ENCODE data around the gene PATJ. TPM values are rescaled to one million over a fixed set of nuclear protein-coding genes. Genes with fewer than 3 reads are reported as not detected.

The PATJ gene
- total RNA-seq, 4 donors from 2014 or later, result 25.7 to 37.4 (median 31.8) TPM

DNA sequence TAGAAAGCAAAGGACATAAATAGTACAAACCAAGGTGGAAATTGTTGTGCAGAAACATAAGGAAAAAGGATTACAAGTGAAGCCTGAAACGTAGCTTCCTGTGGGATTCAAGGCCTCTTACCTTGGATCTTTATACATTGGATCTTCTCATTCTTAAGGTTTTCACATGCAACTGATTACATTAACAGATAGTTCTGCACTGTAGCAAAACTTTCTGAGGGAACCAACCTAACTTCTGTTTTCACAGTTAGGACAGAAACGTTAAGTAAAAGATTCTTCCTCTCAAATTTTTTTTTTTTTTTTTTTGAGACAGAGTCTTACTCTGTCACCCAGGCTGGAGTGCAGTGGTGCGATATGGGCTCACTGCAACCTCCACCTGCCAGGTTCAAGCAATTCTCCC lies 9.6 kb upstream of the PATJ start:
- Histone ChIP-seq H3K36me3 (no peaks in the 10 kb centered on the region), H3K27ac (replicated peaks in 1 of 4) (no peak overlapping the region), H3K4me3 (no peak overlapping the region), H3K9me3 (no peaks in the 10 kb centered on the region), H3K4me1 (no peaks in the 10 kb centered on the region), H3K27me3 (no peaks in the 10 kb centered on the region)
- DNase-seq (ENCODE audit: extremely low spot score), result no peak
- 69% methylated on average over 3 of the region's 3 CpGs for WGBS
- intact Hi-C loops (cut with DNase I), result no loop called here
- TF ChIP-seq CTCF (IDR thresholded peaks at IDR 0.05), result no peak

DNA sequence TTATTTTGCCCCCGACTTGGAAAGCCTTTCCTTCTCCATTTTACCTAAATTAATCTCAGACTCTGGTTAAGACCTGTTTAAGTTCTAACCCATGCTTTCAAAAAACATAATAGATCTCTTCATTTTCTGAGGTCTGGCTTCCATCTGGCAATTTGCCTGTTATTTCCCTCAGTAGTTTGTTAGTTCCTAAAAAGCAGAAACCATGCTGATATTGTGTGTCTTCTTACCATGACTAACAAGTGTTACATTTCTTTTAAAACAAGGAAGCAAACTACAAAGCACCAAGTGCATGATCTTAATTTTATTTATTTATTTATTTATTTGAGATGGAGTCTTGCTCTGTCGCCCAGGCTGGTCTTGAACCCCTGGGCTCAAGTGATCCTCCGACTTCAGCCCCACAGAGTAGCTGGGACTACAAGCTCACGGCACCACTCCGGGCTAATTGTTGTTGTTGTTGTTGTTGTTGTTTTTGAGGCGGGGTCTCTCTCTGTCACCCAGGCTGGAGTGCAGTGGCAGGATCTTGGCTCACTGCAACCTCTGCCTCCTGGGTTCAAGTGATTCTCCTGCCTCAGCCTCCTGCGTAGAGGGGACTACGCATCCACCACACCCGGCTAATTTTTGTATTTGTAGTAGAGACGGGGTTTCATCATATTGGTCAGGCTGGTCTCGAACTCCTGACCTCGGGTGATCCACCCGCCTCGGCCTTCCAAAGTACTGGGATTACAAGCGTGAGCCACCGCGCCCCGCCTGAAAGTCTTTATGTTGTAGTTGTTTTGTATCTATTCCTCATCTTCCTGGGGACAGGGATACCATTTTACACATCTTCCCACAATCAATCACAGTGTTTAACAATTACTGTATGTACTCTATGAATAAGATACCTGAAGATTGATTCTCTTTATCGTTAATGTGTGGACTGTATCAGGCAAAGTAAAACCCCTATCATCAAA lies 1.3 kb upstream of the PATJ start:
- intact Hi-C loops (cut with DNase I), result loop anchor here (10.0 kb wide), 1 partner anchor 94 kb away; no protein-coding TSS in a partner anchor

DNA sequence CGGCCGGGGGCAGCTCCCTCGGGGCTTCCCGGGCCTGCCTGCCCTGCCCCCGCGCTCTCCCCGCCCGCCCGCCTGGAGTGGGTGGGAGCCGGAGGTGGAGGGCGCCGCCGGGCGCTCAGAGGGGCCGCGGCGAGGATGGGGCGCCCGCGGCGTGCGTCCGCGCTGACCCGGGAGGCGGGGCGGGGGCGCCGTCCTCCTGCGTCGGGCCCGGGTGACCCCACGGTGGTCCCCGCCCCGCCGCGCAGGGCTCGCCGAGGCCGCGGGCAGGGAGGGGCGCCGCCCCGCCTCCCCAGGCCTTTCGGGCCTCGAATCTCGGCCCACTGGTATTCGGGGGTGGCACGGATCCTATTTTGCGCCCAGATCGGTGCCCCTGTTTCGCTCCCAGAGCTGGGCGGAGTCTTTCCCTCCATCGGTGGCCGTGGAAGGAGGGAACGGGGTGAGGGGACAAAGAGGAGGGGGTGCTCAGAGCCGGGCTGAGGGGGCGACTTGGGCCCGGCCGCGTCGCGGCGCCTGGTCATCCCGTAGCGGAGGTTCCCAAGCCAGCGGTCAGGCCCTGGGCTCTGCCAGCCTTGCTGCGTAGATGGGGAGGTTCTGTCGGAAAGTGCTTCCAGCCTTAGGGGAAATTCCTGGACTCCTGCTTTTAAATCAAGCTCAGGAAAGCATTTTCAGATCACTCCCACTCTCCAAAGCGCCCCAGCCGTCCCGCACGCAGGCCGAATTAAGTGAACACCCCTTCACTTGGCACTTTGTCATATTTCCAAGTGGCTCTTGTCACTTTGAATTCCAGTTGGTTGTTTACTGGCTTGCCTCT lies 545 bp downstream of the PATJ start:
- no peaks in the 10 kb centered on the region for H3K27me3 ChIP-seq
- WGBS, result 4% methylated on average over 35 of the region's 74 CpGs
- no peaks in the 10 kb centered on the region for H3K36me3 ChIP-seq
- no peak for DNase-seq (ENCODE audit: extremely low spot score)
- H3K27ac ChIP-seq (replicated peaks in 1 of 4), result peak overlapping the region; percentile 95 to 98 (median 98)
- H3K9me3 ChIP-seq, result no peaks in the 10 kb centered on the region
- intact Hi-C loops (cut with DNase I), result loop anchor here (10.0 kb wide), 1 partner anchor 92 kb away; no protein-coding TSS in a partner anchor
- peak overlapping the region; percentile 88 to 99 (median 93) for H3K4me3 ChIP-seq
- peaks cover 4 to 39% (median 35%) of the 10 kb centered on the region in 4 donors for H3K4me1 ChIP-seq
- TF ChIP-seq POLR2AphosphoS5 (IDR thresholded peaks at IDR 0.05) (peak in 1 of 2 donors; percentile 47), EP300 (IDR thresholded peaks at IDR 0.05) (no peak)

More for the DNA sequence above, 1.3 kb upstream of the PATJ start:
- no peak for TF ChIP-seq POLR2AphosphoS5 (IDR thresholded peaks at IDR 0.05)
- TF ChIP-seq CTCF (IDR thresholded peaks at IDR 0.05), result no peak
- TF ChIP-seq EP300 (IDR thresholded peaks at IDR 0.05), result no peak
- TF ChIP-seq POLR2A (IDR thresholded peaks at IDR 0.05; ENCODE audit: low read depth), result no peak
- Histone ChIP-seq H3K27ac (replicated peaks in 1 of 4) (peak overlapping the region; percentile 95 to 98 (median 98)), H3K9me3 (no peaks in the 10 kb centered on the region), H3K4me3 (peak overlapping the region; percentile 88 to 99 (median 93)), H3K36me3 (no peaks in the 10 kb centered on the region), H3K4me1 (peaks cover 4 to 21% (median 20%) of the 10 kb centered on the region in 4 donors), H3K27me3 (no peaks in the 10 kb centered on the region)
- peak; percentile 72 for DNase-seq (ENCODE audit: extremely low spot score)
- WGBS, result 91% methylated on average over 18 of the region's 19 CpGs

- H3K4me1 ChIP-seq, result peaks cover 4 to 39% (median 36%) of the 10 kb centered on the region in 4 donors
- intact Hi-C loops (cut with DNase I), result loop anchor here (10.0 kb wide), 1 partner anchor 91 kb away; no protein-coding TSS in a partner anchor
- peak overlapping the region; percentile 88 to 99 (median 93) for H3K4me3 ChIP-seq
- peak overlapping the region; percentile 95 to 98 (median 98) for H3K27ac ChIP-seq (replicated peaks in 1 of 4)
- no peak for TF ChIP-seq CTCF (IDR thresholded peaks at IDR 0.05)
- no peak for TF ChIP-seq POLR2A (IDR thresholded peaks at IDR 0.05; ENCODE audit: low read depth)
- no peak for TF ChIP-seq POLR2AphosphoS5 (IDR thresholded peaks at IDR 0.05)
- no peak for TF ChIP-seq EP300 (IDR thresholded peaks at IDR 0.05)
- no peaks in the 10 kb centered on the region for H3K36me3 ChIP-seq
- 62% methylated on average over 5 of the region's 5 CpGs for WGBS
- no peaks in the 10 kb centered on the region for H3K9me3 ChIP-seq
- H3K27me3 ChIP-seq, result no peaks in the 10 kb centered on the region
- no peak for DNase-seq (ENCODE audit: extremely low spot score)
Measured at GRCh38 chr1:61743431-61743705, 1.1 kb downstream of the PATJ start.

Data from esophagus muscularis mucosa (tissue), 4 donors.